GM18507 (cell line): ENCODE measurements around the gene LEMD1.

ENCODE experiments used
- DNase-seq: peaks from one replicate; pipeline ENCODE4 v3.0.0; 2011; ENCODE audit warnings: low read depth; ENCODE audit not compliant: insufficient read length; ENCODE audit errors: extremely low spot score
- FAIRE-seq: peaks from 2 replicates; lab custom pipeline; 2011; peaks lifted over from hg19 to GRCh38; lab: Jason Lieb, UNC

LEMD1 gene

GRCh38 chr1:205343431-205344065, 78.3 kb downstream of the LEMD1 start:
- DNase-seq (no peak), FAIRE-seq (no peak)

DNA sequence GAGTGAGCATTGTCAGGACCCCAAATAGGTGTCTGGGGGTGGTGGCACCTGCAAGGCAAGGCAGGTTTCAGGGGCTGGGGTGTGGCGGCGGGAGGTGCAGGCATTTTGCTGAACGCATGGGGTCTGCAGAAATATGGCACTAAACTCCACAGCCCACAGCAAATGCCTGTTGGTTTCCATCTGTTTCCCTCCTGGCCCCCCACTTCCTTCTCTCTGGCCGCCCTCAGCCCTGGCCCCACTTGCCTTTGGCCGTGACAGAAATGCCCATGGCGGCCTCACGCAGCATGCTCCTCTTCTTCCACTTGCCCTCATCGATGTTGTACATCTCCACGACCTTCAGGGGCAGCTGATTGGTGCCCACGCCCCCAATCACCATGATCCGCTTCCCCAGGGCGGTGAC, 78.9 kb downstream of the LEMD1 start:
- no peak for FAIRE-seq
- DNase-seq = no peak

GRCh38 chr1:205340676-205341075, 81.2 kb downstream of the LEMD1 start:
- DNase-seq (no peak), FAIRE-seq (no peak)

- DNase-seq (no peak), FAIRE-seq (peak; percentile 55)
Measured at GRCh38 chr1:205339717-205340116, 82.1 kb downstream of the LEMD1 start.

GRCh38 chr1:205339197-205339702, 82.6 kb downstream of the LEMD1 start:
- FAIRE-seq = no peak
- no peak for DNase-seq

GRCh38 chr1:205338011-205338410, 83.8 kb downstream of the LEMD1 start:
- no peak for DNase-seq
- FAIRE-seq = no peak

DNA sequence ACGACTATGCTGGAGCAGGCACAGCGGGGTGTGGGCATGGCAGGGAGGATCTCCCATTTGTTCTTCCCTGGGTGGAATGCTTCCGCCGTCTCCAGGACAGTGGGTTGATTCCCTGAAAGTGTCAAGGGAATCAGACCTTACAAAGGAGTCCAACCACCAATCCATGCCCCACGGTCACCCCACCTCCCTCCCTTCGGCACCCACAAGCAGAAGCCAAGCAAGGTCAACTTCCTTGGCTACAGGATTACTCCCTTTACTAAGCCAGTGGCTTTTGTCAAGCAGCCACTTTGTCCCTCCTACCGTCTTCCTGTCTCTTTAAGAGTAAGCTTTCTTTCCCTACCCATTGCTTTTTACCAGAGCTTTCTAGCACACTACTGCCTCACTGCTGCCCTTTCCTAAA, 84.4 kb downstream of the LEMD1 start:
- FAIRE-seq (no peak), DNase-seq (no peak)

GRCh38 chr1:205335692-205336091, 86.2 kb downstream of the LEMD1 start:
- peak; percentile 72 for FAIRE-seq

DNA sequence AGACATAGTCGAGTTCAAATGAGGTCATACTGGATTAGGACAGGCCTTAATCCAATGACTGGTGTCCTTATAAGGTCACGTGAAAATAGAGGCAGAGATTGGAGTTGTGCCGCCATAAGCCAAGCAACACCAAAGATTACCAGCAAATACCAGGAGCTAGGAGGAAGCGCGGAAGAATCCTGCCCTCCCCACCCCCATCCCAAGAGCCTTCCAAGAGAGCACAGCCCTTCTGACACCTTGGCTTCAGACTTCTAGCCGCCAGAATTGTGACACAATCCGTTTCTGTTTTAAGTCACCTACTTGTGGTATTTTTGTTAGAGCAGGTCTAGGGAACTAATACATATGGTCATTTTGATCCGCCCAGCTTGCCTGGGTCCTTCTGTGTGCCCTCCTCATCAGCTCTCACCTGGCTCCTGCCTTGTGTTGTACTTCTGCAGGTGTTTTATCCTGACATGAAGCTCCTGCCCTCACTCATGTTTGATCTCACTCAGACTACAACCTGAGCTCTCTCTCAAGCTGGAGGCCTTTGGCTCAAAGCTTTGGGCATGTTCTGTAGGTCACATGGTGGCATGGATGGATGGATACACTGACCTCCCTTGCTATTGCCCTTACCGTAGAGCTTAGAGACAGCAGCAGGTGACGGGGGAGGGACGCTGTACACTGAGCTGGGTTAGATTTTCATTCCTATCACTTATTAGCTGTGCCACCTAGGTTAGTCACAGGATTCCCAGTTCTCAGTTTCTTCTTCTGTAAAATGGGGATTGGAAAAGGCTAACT, 89.7 kb downstream of the LEMD1 start:
- DNase-seq (no peak), FAIRE-seq (no peak)

More at GRCh38 chr1:205335692-205336091, 86.2 kb downstream of the LEMD1 start:
- DNase-seq = peak; percentile 44
